ENCODE measurements around the gene EGFL6. TPM values are rescaled to one million over a fixed set of nuclear protein-coding genes. Genes with fewer than 3 reads are reported as not detected.
"Not testable (repeated sequence)": the region's sequence is repeated elsewhere in the genome, so short reads cannot be mapped to it uniquely, and the experiment has no call there.

Gene EGFL6
- total and polyA plus RNA-seq, 3 donors from 2014 or later = 0.56 to 2.1 (median 1.7) TPM

GRCh38 chrX:13614154-13614553 is 44.8 kb downstream of the EGFL6 start:
- Histone ChIP-seq H3K27me3 (no peaks in the 10 kb centered on the region), H3K9me3 (no peaks in the 10 kb centered on the region), H3K36me3 (ENCODE audit: low read depth, missing control alignments) (no peaks in the 10 kb centered on the region), H3K4me1 (no peaks in the 10 kb centered on the region), H3K4me3 (no peak overlapping the region), H3K27ac (no peak overlapping the region)
- intact Hi-C loops (cut with DNase I; ENCODE audit: low total_unique reads) = no loop called here
- TF ChIP-seq CTCF (IDR thresholded peaks at IDR 0.05) = no peak
- no peak for TF ChIP-seq POLR2A (IDR thresholded peaks at IDR 0.05)
- no peak for DNase-seq

GRCh38 chrX:13620207-13620606 is 50.8 kb downstream of the EGFL6 start:
- Histone ChIP-seq H3K27me3 (no peaks in the 10 kb centered on the region), H3K27ac (no peak overlapping the region), H3K9me3 (no peaks in the 10 kb centered on the region), H3K36me3 (ENCODE audit: low read depth, missing control alignments) (no peaks in the 10 kb centered on the region), H3K4me3 (no peak overlapping the region), H3K4me1 (no peaks in the 10 kb centered on the region)
- no peak for TF ChIP-seq POLR2A (IDR thresholded peaks at IDR 0.05)
- no peak for TF ChIP-seq CTCF (IDR thresholded peaks at IDR 0.05)
- WGBS, 2 donors = 50% methylated on average over 1 of the region's 1 CpG
- no peak for DNase-seq
- intact Hi-C loops (cut with DNase I; ENCODE audit: low total_unique reads) = no loop called here

- no peak for DNase-seq
- TF ChIP-seq POLR2A (IDR thresholded peaks at IDR 0.05) = no peak
- TF ChIP-seq CTCF (IDR thresholded peaks at IDR 0.05) = no peak
- H3K4me3 ChIP-seq = no peak overlapping the region
- 62 to 82% methylated on average over 3 of the region's 3 CpGs for WGBS, 2 donors
- H3K36me3 ChIP-seq (ENCODE audit: low read depth, missing control alignments) = no peaks in the 10 kb centered on the region
- H3K9me3 ChIP-seq = no peaks in the 10 kb centered on the region
- intact Hi-C loops (cut with DNase I; ENCODE audit: low total_unique reads) = no loop called here
- no peaks in the 10 kb centered on the region for H3K4me1 ChIP-seq
- H3K27ac ChIP-seq = no peak overlapping the region
- no peaks in the 10 kb centered on the region for H3K27me3 ChIP-seq
Measured at GRCh38 chrX:13622401-13622964, 53.1 kb downstream of the EGFL6 start.

- WGBS, 2 donors = 96 to 98% methylated on average over 8 of the region's 8 CpGs
Measured at GRCh38 chrX:13627306-13627705, 57.9 kb downstream of the EGFL6 start.

GRCh38 chrX:13637224-13637623 is 67.8 kb downstream of the EGFL6 start:
- H3K4me3 ChIP-seq; intact Hi-C loops (cut with DNase I; ENCODE audit: low total_unique reads): not testable (repeated sequence)
- WGBS, 2 donors = 81 to 90% methylated on average over 9 of the region's 9 CpGs

More at GRCh38 chrX:13627306-13627705, 57.9 kb downstream of the EGFL6 start:
- Histone ChIP-seq H3K4me3 (no peak overlapping the region), H3K27me3 (no peaks in the 10 kb centered on the region), H3K36me3 (ENCODE audit: low read depth, missing control alignments) (no peaks in the 10 kb centered on the region), H3K27ac (no peak overlapping the region), H3K9me3 (no peaks in the 10 kb centered on the region), H3K4me1 (no peaks in the 10 kb centered on the region)
- no peak for TF ChIP-seq CTCF (IDR thresholded peaks at IDR 0.05)
- DNase-seq = no peak
- intact Hi-C loops (cut with DNase I; ENCODE audit: low total_unique reads) = no loop called here

More at GRCh38 chrX:13637224-13637623, 67.8 kb downstream of the EGFL6 start:
- not testable (repeated sequence) for DNase-seq; H3K9me3 ChIP-seq; H3K27me3 ChIP-seq; H3K4me1 ChIP-seq; H3K27ac ChIP-seq; H3K36me3 ChIP-seq (ENCODE audit: low read depth, missing control alignments)

Data from testis (tissue), 3 donors.